K562 (cell line): ENCODE results near the gene PUSL1. TPM values are rescaled to one million over a fixed set of nuclear protein-coding genes. Genes with fewer than 3 reads are reported as not detected.
A peak's percentile ranks its signal among the peaks of the same experiment; 100 is the strongest.

Source experiments
- CEBPG ChIP-seq, 3 experiments: fragments of 200-800 bp in 1 of 3; sonication (Bioruptor generic) in 1 of 3; sonication (generic) in 1 of 3; formaldehyde crosslinking in 1 of 3; IDR thresholded peaks in 2 of 3; conservative IDR thresholded peaks in 1 of 3; 2 replicates each; pipeline versions ENCODE4 v1.6.1 to v1.8.0; 2016 to 2022; ENCODE audit warnings: missing compliant biosample characterization in 2 of 3, missing genetic modification characterization in 2 of 3, mild to moderate bottlenecking in 1 of 3, missing genetic modification reagents in 1 of 3
- CREB1 ChIP-seq, 2 experiments: sonication (generic) in 1 of 2; formaldehyde crosslinking in 1 of 2; IDR thresholded peaks; 2 replicates each; pipeline versions ENCODE4 v1.6.1 to v1.8.0; 2012 to 2022; ENCODE audit warnings: inconsistent platforms in 1 of 2, mild to moderate bottlenecking in 1 of 2, missing genetic modification reagents in 1 of 2, moderate library complexity in 1 of 2
- EGR1 ChIP-seq: fragments of 450-650 bp; conservative IDR thresholded peaks from 2 replicates; pipeline ENCODE4 v1.6.1; 2017; ENCODE audit warnings: mild to moderate bottlenecking
- EZH2 ChIP-seq: IDR thresholded peaks from 2 replicates; pipeline ENCODE4 v1.6.1; 2012; ENCODE audit warnings: low read depth, mild to moderate bottlenecking, inconsistent platforms, low read length, borderline replicate concordance
- FOXA3 ChIP-seq, 2 experiments: fragments of 450-650 bp in 1 of 2; sonication (generic) in 1 of 2; formaldehyde crosslinking; IDR thresholded peaks in 1 of 2; conservative IDR thresholded peaks in 1 of 2; 2 replicates each; pipeline versions ENCODE4 v1.4.0 to v1.8.0; 2020 to 2022; ENCODE audit warnings: mild to moderate bottlenecking in 2 of 2, missing genetic modification reagents in 1 of 2
- FUS ChIP-seq: fragments of 200-400 bp; formaldehyde crosslinking; optimal IDR thresholded peaks from 2 replicates; pipeline ENCODE3; 2017; ENCODE audit warnings: low read depth, low read length
- GATAD2B ChIP-seq: fragments of 450-650 bp; IDR thresholded peaks from 2 replicates; pipeline ENCODE4 v1.6.1; 2017; ENCODE audit warnings: mild to moderate bottlenecking, borderline replicate concordance
- HMGN3 ChIP-seq: IDR thresholded peaks from 2 replicates; pipeline ENCODE4 v1.6.1; 2011; ENCODE audit warnings: borderline replicate concordance, low read depth, mild to moderate bottlenecking, mixed read lengths, low read length; ENCODE audit not compliant: insufficient read length; ENCODE audit errors: extremely low read depth
- MTF1 ChIP-seq: fragments of 250-450 bp; sonication (Bioruptor Pico); IDR thresholded peaks from 2 replicates; pipeline ENCODE4 v1.9.0; 2021; ENCODE audit warnings: moderate library complexity, mild to moderate bottlenecking, inconsistent platforms, borderline replicate concordance
- SAFB ChIP-seq: fragments of 200-400 bp; formaldehyde crosslinking; IDR thresholded peaks from 2 replicates; pipeline ENCODE4 v1.6.1; 2017; ENCODE audit warnings: low read depth, low read length, borderline replicate concordance
- SAP30 ChIP-seq: fragments of 200-600 bp; sonication (generic); IDR thresholded peaks from 2 replicates; pipeline ENCODE4 v1.6.1; 2012; ENCODE audit warnings: borderline replicate concordance, low read depth, mild to moderate bottlenecking, moderate library complexity, low read length, control low read depth, inconsistent platforms; ENCODE audit not compliant: insufficient read depth, poor library complexity, severe bottlenecking
- SIN3B ChIP-seq: fragments of 450-650 bp; IDR thresholded peaks from 2 replicates; pipeline ENCODE4 v1.6.1; 2017; ENCODE audit warnings: low read depth, mild to moderate bottlenecking, moderate library complexity
- SP1 ChIP-seq: sonication (generic); formaldehyde crosslinking; IDR thresholded peaks from 2 replicates; pipeline ENCODE4 v1.8.1; 2022; ENCODE audit warnings: mild to moderate bottlenecking, missing genetic modification reagents
- TAF1 ChIP-seq: IDR thresholded peaks from 2 replicates; pipeline ENCODE4 v1.6.1; 2011; ENCODE audit warnings: mild to moderate bottlenecking, low read length, moderate library complexity; ENCODE audit not compliant: insufficient read depth, control insufficient read depth, severe bottlenecking; ENCODE audit errors: extremely low read depth
- THAP12 ChIP-seq: fragments of 250-450 bp; sonication (Bioruptor Pico); IDR thresholded peaks from 2 replicates; pipeline ENCODE4 v1.9.0; 2021; ENCODE audit warnings: mild to moderate bottlenecking, inconsistent platforms
- ZBTB1 ChIP-seq: sonication (generic); formaldehyde crosslinking; IDR thresholded peaks from 2 replicates; pipeline ENCODE4 v1.8.1; 2023; ENCODE audit warnings: missing genetic modification reagents, low read depth, mild to moderate bottlenecking, borderline replicate concordance
- ZNF511 ChIP-seq: sonication (generic); formaldehyde crosslinking; IDR thresholded peaks from 2 replicates; pipeline ENCODE4 v1.8.0; 2022; ENCODE audit warnings: mild to moderate bottlenecking, missing genetic modification reagents
- polyA plus RNA-seq, 8 experiments: library from polyadenylated mRNA; depleted of rRNA in 4 of 8; stranded (reverse) in 5 of 8; unstranded in 3 of 8; fragments of >200 nt; fragmentation: Nextera tagmentation in 2 of 8; fragmentation: Illumina TruSeq in 1 of 8; extraction: Ambion mirVana in 2 of 8; extraction: Trizol in 1 of 8; gene quantifications; 2 replicates each; pipeline versions ENCODE4 v1.2.1 to v1.2.3, GENCODE V29; 2011 to 2014; ENCODE audit warnings: inconsistent platforms in 1 of 8, missing spikeins in 1 of 8
- total RNA-seq, 7 experiments: library from RNA; depleted of rRNA in 6 of 7; stranded (reverse); fragments of >200 nt in 6 of 7; fragmentation: Illumina TruSeq in 2 of 7; extraction: Trizol in 2 of 7; gene quantifications; 2 replicates each; pipeline versions ENCODE4 v1.2.1 to v1.2.3, GENCODE V29; 2011 to 2021; ENCODE audit warnings: low replicate concordance in 1 of 7
- TF ChIP-seq, protein P1 (sequence below): fragments of 450-650 bp; IDR thresholded peaks from 2 replicates; pipeline ENCODE4 v1.6.1; 2016; ENCODE audit warnings: antibody characterized with exemption
- TF ChIP-seq, protein P2 (sequence below): fragments of 200-800 bp; sonication (Bioruptor generic); IDR thresholded peaks from 2 replicates; pipeline ENCODE4 v1.6.1; 2017; ENCODE audit warnings: missing genetic modification characterization, missing compliant biosample characterization

Gene PUSL1
- total and polyA plus RNA-seq, 9 of the 15 experiments (the other 6 are each of a cell fraction or from before 2014, with no cell fraction given) = 0.62 to 86.9 (median 13.6) TPM

GRCh38 chr1:1307261-1307922 is 1.0 kb upstream of the PUSL1 start (continued):
- TF ChIP-seq FOXA3 (CRISPR knock-in tag; conservative IDR thresholded peaks at IDR 0.05 in 1 of 2, IDR thresholded peaks at IDR 0.05 in 1 of 2) (0 out of 4 replicates have a peak, but pooled peaks of 1 of the 2 experiments have one; percentile 30), SP1 (CRISPR knock-in tag) (peak; percentile 50; the same call in 1 of the 2 replicates), SIN3B (peak; percentile 56), GATAD2B (peak; percentile 82; the same call in 1 of the 2 replicates), TAF1 (peak; percentile 15), FUS (peak; percentile 3), THAP12 (CRISPR knock-in tag) (0 out of 2 replicates have a peak, but pooled peaks have one; percentile 17), MTF1 (no peak), EGR1 (peak; percentile 90), SAFB (peak; percentile 81), SAP30 (peak; percentile 52), CEBPG (CRISPR knock-in tag; IDR thresholded peaks at IDR 0.05) (peak; percentile 40; the same call in 1 of the 2 replicates), CEBPG (tag; conservative IDR thresholded peaks at IDR 0.05 in 1 of 2, IDR thresholded peaks at IDR 0.05 in 1 of 2) (no peak), CREB1 (IDR thresholded peaks at IDR 0.05) (no peak), CREB1 (CRISPR knock-in tag; IDR thresholded peaks at IDR 0.05) (peak; percentile 52; the same call in 1 of the 2 replicates), ZNF511 (CRISPR knock-in tag) (peak; percentile 63; the same call in 1 of the 2 replicates), ZBTB1 (CRISPR knock-in tag) (peak; percentile 69; the same call in 1 of the 2 replicates), HMGN3 (peak; percentile 15), EZH2 (no peak)
- TF ChIP-seq, protein P1, sequence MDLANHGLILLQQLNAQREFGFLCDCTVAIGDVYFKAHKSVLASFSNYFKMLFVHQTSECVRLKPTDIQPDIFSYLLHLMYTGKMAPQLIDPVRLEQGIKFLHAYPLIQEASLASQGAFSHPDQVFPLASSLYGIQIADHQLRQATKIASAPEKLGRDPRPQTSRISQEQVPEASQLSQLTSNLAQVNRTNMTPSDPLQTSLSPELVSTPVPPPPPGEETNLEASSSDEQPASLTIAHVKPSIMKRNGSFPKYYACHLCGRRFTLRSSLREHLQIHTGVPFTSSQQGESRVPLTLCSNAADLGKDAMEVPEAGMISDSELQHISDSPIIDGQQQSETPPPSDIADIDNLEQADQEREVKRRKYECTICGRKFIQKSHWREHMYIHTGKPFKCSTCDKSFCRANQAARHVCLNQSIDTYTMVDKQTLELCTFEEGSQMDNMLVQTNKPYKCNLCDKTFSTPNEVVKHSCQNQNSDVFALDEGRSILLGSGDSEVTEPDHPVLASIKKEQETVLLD = peak; percentile 38; the same call in 1 of the 2 replicates
- TF ChIP-seq, protein P2, sequence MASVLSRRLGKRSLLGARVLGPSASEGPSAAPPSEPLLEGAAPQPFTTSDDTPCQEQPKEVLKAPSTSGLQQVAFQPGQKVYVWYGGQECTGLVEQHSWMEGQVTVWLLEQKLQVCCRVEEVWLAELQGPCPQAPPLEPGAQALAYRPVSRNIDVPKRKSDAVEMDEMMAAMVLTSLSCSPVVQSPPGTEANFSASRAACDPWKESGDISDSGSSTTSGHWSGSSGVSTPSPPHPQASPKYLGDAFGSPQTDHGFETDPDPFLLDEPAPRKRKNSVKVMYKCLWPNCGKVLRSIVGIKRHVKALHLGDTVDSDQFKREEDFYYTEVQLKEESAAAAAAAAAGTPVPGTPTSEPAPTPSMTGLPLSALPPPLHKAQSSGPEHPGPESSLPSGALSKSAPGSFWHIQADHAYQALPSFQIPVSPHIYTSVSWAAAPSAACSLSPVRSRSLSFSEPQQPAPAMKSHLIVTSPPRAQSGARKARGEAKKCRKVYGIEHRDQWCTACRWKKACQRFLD = no peak
